SHP77 treated with DMSO at 0.1 percent for 48 hours (cell line): ENCODE measurements around the gene DDX42.

Experiments used
- DNase-seq: peaks from one replicate; lab custom pipeline; 2025; lab: John Stamatoyannopoulos, UW

DDX42 gene

DNA sequence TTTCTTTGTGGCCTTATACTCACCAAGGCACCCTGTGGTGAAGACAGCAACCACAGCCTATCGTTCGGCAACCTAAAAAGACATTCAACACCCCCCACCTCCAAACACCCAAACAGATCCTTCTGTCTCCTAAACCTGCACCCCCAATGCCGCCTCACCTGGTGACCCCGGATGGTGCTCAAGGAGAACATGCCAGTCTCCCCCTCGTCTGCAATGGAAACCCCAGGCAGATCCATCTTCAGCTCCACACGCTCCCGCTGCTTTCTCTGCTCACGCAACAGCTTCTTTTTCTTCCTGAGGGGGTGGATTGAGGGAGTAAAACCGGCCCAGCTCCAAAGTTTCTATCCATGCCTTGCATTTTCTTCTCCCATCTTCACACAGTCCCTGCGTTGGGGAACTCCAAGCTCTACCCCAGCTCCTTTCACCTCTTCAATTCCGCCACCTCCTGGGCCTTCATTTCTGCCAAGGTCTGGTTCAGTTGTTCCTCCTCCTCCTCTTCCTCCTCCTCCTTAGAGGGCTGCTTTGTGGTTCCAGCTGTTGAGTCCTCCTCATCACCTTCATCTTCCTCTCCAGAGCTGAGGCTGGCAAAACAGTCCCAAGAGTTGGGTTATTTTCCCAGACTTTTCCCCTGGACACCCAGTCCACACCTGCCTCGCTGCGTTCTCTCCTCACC lies 49.8 kb downstream of the DDX42 start:
- no peak for DNase-seq

DNA sequence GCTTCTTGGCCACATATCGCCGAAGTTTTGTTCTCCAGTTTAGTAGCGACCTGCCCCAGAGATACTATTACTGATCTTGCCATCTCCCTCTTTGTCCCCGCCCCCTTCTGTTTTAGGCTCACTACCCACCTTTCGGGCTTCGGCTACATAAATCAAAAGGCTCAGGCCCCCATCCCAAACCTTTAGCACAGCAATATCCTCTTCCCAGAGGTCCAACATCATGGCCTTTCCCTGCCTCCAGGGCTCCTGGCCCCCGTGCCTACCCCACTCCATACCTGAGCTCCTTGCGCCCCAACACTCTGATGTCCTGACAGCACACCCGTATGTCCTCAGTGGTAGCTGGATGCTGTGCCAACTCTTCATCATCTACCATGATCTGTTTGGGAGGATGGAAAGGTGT lies 50.4 kb downstream of the DDX42 start:
- DNase-seq, result no peak

DNA sequence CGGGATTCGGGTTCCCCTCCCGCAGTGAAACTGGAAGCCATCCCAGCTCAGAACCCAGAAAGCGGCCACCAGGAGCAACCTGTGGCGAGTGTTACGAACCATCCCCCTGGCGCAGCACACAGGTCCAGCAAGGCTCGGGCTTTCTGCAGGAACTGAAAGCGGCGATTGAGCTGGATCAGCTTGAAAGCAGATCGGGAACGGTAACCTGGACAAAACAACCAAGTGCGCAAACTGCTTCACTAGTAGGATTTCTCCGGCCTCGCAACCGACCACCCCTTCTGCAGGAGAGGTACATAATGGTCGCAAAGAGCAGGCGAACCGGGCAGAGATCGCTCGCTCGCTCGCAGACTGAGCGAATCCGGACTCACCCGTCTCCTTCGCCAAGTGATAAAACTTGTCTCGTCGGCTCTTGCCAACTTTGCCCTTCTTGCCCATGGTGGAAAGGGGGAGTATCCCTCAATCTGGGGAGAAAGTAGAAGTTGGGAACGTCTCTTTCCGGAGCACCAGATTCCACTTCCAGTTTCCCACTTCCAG lies 52.6 kb downstream of the DDX42 start:
- DNase-seq, result no peak

DNA sequence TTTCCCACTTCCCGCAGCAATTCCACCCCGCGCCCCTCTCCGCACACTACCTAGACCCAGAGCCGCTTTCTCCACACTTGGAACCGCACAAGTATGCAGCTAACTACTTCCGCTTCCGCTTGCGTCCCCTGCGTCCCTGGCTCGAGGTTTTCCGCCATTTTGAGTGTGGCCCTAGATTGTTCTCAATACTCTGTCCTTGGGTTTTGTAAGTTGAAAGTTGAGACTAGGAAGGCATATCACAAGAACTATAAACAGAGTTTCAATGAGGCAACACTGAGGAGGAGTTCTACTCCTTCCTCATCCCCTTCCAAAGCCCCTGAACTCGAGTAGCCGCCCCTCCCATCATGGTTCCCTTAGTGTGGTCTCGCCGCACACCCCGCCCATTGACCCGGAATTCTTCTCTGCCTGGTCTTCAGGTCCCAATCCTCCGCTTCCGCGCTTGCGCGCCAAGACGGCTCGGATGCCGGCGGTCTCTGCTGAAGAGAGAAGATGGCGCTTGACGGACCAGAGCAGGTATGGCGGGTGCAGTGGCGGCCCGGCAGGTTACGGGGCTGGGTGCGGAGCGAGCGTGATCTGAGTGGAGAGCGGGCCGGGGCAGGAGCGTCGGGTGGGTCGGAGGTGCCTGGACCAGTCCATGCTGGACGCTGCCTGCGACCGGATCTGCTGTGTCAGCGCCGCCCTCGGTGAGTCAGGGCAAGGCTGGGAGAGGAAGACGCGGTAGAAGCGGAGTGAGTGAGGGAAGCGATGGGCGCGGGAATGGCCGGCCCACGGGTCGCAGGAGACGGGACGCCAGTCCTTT lies 53.2 kb downstream of the DDX42 start, which contains the start of the genes FTSJ3 and PSMC5:
Gene FTSJ3 (minus strand): TSS at position 662 of the 799 bp plus-strand sequence. CDS start 761 bp downstream, outside the sequence.
Gene PSMC5 (plus strand): TSS at position 430 of the 799 bp plus-strand sequence. CDS start 60 bp downstream, at position 490.
- DNase-seq, result peak; percentile 90

DNA sequence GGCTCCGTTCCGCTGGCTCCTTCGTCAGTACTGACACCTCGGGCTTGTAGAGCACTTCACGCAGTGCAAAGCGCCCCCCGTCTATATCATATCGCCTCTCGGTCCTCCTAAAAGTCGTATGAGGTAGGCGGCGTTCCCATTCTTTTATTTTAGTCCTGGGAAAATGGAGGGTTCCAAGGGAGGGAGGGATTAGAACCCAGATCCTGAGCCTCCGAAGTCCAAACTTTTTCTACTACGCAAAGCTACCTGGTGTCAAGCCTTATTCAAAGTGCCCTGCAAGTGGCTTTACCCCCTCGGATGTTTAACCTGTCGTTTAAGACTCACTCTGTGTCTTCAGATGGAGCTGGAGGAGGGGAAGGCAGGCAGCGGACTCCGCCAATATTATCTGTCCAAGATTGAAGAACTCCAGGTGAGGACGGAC lies 53.8 kb downstream of the DDX42 start:
- no peak for DNase-seq

DNA sequence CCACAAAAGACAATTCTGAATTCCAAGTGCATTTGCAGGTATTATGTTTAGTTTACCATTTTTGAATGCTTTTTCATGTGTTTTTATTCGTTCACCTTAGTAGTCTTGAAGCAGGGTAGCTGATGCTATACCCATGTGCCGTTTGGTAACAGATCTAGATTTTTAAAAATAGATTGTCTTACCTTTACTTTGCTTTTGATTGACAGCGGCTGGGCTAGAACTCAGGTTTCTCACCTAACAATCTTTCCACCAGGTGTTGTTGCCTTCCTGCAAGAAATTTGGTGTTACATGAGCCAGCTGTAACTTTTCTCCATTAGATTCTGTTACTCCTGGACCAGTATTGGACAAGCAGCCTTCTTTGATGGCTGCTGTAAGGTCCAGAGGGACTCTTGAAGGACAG lies 55.0 kb downstream of the DDX42 start:
- no peak for DNase-seq

DNA sequence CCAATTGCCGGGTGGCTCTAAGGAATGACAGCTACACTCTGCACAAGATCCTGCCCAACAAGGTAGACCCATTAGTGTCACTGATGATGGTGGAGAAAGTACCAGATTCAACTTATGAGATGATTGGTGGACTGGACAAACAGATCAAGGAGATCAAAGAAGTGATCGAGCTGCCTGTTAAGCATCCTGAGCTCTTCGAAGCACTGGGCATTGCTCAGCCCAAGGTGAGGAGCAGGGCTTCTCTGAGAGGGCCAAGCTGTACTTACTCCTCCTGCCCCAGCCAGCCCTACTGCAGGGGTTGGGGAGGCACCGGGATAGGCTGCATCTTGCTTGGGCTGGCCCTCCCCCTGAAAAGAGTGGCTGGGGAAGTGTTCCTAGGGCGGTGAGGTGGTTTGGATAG lies 56.3 kb downstream of the DDX42 start:
- DNase-seq, result no peak

DNA sequence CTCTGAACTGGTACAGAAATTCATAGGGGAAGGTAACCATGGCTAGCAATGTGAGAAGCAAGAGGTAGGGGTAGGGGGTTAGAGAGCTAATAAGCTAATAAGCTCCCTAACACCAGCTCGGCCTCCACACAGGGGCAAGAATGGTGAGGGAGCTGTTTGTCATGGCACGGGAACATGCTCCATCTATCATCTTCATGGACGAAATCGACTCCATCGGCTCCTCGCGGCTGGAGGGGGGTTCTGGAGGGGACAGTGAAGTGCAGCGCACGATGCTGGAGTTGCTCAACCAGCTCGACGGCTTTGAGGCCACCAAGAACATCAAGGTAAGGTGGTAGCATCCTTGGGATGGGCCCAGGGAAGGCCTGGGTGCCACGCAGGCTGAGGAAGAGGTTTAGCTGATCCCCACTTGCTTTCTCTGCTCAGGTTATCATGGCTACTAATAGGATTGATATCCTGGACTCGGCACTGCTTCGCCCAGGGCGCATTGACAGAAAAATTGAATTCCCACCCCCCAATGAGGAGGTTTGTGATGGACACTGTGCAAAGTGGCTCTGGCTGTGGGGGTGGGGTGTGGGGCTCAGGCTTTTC lies 57.0 kb downstream of the DDX42 start:
- no peak for DNase-seq

DNA sequence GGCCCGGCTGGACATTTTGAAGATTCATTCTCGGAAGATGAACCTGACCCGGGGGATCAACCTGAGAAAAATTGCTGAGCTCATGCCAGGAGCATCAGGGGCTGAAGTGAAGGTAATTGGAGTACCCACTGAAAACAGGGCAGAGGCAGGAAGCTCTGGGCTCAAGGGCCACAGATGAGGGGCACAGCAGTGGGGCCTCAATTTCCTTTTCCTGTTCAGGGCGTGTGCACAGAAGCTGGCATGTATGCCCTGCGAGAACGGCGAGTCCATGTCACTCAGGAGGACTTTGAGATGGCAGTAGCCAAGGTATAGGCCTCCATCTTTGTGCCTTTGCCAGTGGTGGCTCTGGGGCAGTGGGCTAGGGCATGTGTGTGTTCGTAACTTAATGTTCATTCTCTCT lies 57.5 kb downstream of the DDX42 start:
- no peak for DNase-seq

DNA sequence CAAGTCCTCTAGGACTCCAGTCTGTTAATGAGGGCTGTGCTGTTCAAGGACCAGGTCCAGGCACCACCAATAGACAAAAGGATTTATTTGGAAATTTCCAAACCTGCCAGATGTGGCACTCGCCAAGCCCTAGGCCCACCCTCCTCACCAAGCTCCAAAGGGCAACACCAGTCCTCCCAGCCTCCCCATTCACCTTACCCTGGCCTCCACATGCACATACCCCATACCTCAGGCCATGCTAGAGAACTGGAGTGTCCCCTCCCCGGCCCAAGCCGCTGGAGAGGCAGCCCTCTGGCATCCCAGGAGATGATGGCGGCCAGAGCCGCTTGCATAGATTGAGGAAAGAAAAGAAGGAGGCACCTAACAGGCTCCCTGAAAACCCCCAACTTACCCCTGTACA lies 58.0 kb downstream of the DDX42 start:
- DNase-seq, result no peak

DNA sequence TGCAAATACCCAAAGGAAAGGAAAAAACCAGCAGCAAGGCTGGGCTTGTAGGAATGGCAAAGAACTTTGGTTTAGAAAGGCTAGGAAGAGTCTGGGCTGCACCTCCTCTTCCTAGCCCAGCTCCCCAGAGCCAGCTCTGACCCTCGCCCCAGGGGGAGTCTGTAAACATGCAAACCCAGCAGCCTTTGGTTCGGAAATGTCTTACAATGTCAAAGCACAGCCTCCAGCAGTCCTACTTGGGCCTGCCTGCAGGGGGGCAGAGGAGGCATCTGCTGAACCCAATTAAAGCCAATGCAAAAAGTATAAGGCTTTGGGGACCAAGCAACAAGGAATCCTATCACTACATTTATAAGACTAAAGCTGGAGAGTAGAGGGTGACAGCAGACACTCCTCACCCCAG lies 58.5 kb downstream of the DDX42 start:
- DNase-seq, result no peak

DNA sequence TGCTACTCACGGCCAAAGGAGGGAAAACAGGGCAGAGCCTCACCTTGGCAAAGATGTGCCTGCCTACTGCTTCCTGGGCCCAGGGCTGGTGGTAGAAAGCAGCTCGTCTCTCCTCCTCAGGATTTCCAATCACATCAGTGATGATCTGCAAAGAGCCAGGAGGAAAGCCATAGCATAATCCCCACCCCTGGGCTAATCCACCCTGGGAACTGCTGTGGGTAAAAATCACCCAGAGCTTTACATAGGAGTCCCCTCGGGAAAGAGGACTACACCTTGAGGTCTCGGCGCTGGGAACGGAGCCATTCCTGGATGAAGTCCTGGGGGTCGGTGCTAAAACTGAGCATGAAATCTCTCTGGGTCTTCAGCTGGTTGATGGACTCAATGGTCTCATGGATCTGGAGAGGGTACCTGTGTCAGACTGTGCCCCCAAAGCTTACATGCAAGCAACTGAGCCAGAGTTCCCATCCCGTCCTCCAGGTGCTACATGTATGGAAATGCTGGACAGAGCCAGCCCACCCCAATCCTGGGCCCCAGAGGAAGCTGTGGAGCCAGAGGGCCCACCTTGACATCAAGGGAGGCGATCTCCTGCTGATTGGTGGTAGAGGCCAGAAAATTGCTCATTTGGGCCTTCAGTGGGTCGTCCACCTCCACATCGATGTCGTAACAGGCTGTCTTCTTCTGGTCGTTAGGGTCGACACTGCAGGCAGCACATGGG lies 59.2 kb downstream of the DDX42 start:
- no peak for DNase-seq

DNA sequence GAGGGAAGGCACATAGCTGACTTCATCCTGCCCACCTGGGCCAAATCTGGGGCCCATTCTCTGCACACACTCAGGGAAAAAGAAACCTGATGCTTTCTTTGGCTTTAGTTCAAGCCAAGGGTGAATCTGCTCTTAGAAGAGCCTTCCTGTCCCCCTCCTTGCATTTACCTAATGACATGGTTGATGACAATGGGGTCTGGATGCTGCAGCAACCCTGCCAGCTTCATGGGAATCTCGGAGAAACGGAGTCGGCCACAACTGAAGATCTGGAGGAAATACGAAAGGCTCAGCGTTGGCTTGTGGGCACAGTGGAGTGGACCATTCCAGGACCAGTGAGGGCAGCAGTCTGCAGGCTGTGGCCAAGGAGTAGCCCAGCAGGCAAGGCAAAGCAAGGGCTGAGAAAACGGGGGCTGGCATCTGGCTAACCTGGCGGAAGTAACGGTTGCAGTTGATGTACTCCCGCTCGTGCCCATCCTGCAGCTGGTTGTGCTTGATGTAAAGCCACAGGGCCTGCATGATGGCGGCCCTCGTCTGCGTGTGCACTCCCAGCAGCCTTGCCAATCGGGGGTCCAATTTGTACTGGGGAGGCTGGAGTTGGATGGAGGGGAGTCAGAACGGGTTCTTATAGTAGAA lies 59.9 kb downstream of the DDX42 start:
- DNase-seq, result no peak

DNA sequence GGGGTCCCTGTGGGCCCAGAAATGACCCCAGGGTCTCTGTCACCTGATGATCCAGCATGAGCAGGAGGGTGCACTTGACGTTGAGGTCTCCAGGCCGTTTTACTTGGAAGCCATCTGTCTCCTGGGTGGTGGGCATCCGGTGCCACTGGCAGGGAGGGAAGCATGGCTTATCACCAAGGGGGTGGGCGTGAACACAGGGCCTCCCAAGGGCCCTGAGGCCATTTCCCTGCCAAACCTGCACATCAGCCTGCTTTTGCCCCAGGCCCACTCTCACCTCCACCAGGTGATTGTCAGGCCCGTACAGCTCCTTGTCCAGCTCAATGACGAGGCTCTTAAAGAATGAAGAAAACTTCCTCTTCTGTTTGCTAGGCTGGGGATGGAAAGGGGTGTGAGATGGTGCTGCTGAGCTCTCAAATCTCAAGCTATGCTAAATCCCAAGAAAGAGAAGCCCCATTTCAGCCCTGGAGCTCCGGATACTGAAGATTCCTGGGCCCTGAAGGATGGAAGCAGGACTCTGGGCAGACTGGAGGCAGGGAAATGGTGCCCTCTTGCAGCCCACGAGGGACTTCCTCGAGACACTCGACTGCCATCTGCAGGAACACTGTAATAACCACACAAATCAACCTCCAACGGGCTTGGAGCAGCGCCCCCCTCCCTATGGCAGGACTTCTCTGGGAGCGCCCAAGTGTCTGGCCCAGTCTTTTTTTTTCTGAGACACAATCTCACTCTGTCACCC lies 60.6 kb downstream of the DDX42 start:
- peak; percentile 35 for DNase-seq

DNA sequence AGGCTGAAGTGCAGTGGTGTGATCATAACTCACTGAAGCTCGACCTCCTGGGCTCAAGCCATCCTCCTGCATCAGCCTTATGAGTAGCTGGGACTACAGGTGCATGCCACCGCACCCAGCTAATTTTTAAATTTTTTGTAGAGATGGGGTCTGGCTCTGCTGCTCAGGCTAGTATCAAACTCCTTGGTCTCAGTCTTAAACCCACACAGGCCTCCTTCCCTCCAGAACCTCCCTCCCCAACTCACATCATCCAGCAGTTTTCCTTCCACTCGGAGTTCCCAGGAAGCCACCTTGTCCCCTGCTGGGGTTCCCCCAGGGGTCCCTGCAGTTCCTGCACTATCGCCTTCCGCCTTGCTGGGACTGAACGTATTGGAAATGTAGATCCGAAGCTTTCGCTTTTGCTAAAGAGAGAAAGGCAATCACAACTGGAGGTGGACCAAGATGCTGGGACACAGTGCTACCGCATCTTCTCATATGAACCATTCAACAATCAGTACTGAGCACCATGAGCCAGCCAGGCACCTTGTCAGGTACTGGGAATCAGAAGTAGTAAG lies 61.3 kb downstream of the DDX42 start:
- DNase-seq, result no peak

DNA sequence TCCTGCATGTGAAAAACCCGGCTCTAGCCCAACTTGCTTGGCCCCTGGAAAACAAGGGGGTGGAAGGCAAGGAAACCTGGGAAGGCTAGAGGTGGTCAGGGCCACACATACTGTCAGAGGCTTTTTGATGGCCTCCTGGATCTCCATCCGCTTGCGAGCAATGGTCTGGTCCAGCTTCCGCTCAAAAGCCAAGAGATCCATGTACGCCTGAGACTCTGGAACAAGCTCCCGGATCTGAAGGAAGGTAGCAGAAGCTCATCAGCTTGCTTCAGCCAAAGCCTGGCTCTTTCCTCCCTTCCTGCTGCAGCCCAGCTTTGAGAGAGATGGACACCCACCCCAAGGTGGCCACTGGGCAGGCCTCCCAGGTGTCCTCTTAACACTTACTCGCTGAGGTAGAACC lies 62.8 kb downstream of the DDX42 start:
- DNase-seq, result no peak

DNA sequence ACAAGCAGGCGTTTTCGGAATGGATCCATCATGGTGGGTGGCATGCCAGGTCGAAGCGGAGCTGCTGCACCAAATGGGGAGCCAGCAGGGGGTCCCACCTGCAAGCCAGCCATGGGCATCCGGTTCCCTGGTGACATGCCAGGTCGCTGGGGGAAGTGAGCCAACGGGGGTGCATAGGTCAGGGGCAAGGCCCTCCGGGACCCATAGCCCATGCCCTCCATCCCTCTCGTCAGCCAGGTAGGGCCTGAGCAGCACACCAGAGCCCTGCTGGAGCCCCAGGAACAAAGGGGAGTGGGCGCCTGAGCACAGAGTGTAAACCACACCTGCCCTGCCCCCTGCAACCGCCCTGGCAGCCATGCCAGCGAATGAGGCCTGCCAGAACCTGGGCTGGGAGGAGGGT lies 63.5 kb downstream of the DDX42 start:
- DNase-seq, result no peak

DNA sequence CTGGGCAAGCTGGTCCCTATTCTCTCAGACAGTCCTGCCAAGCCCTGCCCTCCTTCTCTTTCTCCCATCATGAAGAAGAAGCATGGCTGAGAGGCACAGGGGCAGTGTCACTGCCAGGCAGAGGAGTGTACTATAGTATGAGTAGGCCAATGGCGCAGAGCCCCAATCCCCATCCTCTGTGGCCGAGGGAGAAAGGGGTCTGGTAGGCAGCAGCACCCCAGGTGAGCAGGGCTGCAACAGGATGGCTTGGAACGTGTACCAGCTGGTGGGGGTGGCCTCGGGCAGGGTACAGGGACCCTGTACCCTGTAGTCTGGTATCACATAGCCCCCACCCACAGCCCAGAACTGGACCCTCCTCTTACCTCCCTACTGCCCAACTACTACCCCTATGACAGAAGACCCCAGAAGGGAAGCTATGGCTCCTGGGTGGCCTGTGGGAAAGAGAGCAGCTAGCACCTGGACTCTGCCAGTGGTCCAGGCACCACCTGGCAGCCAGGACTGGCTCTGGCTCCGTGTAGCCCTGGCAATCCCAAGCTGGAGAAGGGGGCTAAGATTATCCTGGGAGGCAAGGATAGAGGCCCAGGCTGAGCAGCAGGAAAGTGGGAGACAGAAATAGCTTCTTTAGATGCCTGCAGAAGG lies 64.1 kb downstream of the DDX42 start:
- no peak for DNase-seq

DNA sequence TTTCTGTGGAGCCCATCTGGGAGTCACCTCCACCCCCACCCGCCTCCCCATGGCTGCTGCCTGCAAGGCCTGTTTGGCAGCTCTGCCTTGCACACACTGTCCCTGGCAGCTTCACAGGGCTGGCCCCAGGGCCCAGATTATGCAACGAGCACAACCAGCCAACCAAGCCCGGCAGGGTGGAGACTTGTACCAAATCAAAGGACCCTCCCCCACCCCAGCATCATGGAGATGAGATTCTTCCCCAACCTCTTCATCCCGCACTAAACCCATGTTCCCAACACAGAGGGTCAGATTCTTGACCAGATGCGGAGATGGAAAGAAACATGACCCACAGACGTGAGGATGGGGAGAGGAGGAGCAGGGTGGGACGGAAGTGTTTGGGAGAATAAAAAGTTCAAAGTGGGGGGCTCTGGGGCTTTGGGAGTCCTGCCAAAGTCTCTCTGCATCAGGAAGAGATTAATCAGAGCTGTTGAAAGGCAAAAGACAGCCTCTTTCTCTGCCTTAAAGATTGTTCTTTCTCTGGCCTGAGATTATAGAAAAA lies 64.7 kb downstream of the DDX42 start:
- no peak for DNase-seq
